ENCODE measurements around the gene APLN.

APLN gene

GRCh38 chrX:129654652-129655546 lies at the start of gene APLN:
Gene APLN (minus strand): TSS chrX:129654956. CDS start chrX:129654630, 326 bp downstream.
- no peak for TF ChIP-seq CTCF (IDR thresholded peaks at IDR 0.05; ENCODE audit: low read depth, low read length)
- TF ChIP-seq EZH2phosphoT487 (IDR thresholded peaks at IDR 0.05; ENCODE audit: low read depth) = no peak
- H3K79me2 ChIP-seq (ENCODE audit: low read length) = no peaks in the 10 kb centered on the region
- H3K27me3 ChIP-seq (ENCODE audit: low read depth, low read length) = peaks cover 12% of the 10 kb centered on the region
- H3K4me1 ChIP-seq (ENCODE audit: low read length) = peaks cover 6% of the 10 kb centered on the region; the same call in 1 of the 2 replicates
- no peak within 1 kb of the TSS for H3K27ac ChIP-seq (ENCODE audit: low read length)
- H3K9me3 ChIP-seq (ENCODE audit: insufficient read depth, low read length) = no peaks in the 10 kb centered on the region
- H2AFZ ChIP-seq (ENCODE audit: low read depth, low read length) = peak within 1 kb of the TSS; percentile 46; the same call in 1 of the 2 replicates
- H3K4me3 ChIP-seq (ENCODE audit: low read length) = peak within 1 kb of the TSS; percentile 80
- no peaks in the 10 kb centered on the region for H3K36me3 ChIP-seq (replicated peaks; ENCODE audit: low read depth, low read length)
- H3K9ac ChIP-seq (ENCODE audit: low read length) = peak within 1 kb of the TSS; percentile 16; the same call in 1 of the 2 replicates
- no peaks in the 10 kb centered on the region for H4K20me1 ChIP-seq (ENCODE audit: insufficient read depth, low read length)
- peak within 1 kb of the TSS; percentile 93 for H3K4me2 ChIP-seq (ENCODE audit: low read length)

- H3K4me3 ChIP-seq (ENCODE audit: low read length) = no peak overlapping the region
- H3K4me2 ChIP-seq (ENCODE audit: low read length) = no peak overlapping the region
- H3K27me3 ChIP-seq (ENCODE audit: low read depth, low read length) = no peaks in the 10 kb centered on the region
- no peak for TF ChIP-seq EZH2phosphoT487 (IDR thresholded peaks at IDR 0.05; ENCODE audit: low read depth)
- no peaks in the 10 kb centered on the region for H3K4me1 ChIP-seq (ENCODE audit: low read length)
- no peak overlapping the region for H3K9ac ChIP-seq (ENCODE audit: low read length)
- no peaks in the 10 kb centered on the region for H4K20me1 ChIP-seq (ENCODE audit: insufficient read depth, low read length)
- no peaks in the 10 kb centered on the region for H3K36me3 ChIP-seq (replicated peaks; ENCODE audit: low read depth, low read length)
- H3K27ac ChIP-seq (ENCODE audit: low read length) = no peak overlapping the region
- no peak overlapping the region for H2AFZ ChIP-seq (ENCODE audit: low read depth, low read length)
- no peaks in the 10 kb centered on the region for H3K9me3 ChIP-seq (ENCODE audit: insufficient read depth, low read length)
- no peaks in the 10 kb centered on the region for H3K79me2 ChIP-seq (ENCODE audit: low read length)
These were observed 49.7 kb upstream of the APLN start for GRCh38 chrX:129704491-129704890.

GRCh38 chrX:129701624-129702069 lies 46.9 kb upstream of the APLN start:
- Histone ChIP-seq H3K4me1 (ENCODE audit: low read length) (no peaks in the 10 kb centered on the region), H3K4me2 (ENCODE audit: low read length) (no peak overlapping the region)

GRCh38 chrX:129700536-129700935 lies 45.8 kb upstream of the APLN start:
- no peak for TF ChIP-seq CTCF (IDR thresholded peaks at IDR 0.05; ENCODE audit: low read depth, low read length)
- TF ChIP-seq EZH2phosphoT487 (IDR thresholded peaks at IDR 0.05; ENCODE audit: low read depth) = no peak
- H3K9me3 ChIP-seq (ENCODE audit: insufficient read depth, low read length) = no peaks in the 10 kb centered on the region
- H3K4me2 ChIP-seq (ENCODE audit: low read length) = no peak overlapping the region
- H3K9ac ChIP-seq (ENCODE audit: low read length) = no peak overlapping the region
- no peak overlapping the region for H2AFZ ChIP-seq (ENCODE audit: low read depth, low read length)
- no peaks in the 10 kb centered on the region for H3K4me1 ChIP-seq (ENCODE audit: low read length)
- no peaks in the 10 kb centered on the region for H3K27me3 ChIP-seq (ENCODE audit: low read depth, low read length)
- no peaks in the 10 kb centered on the region for H3K79me2 ChIP-seq (ENCODE audit: low read length)
- H3K27ac ChIP-seq (ENCODE audit: low read length) = no peak overlapping the region
- no peaks in the 10 kb centered on the region for H3K36me3 ChIP-seq (replicated peaks; ENCODE audit: low read depth, low read length)
- no peak overlapping the region for H3K4me3 ChIP-seq (ENCODE audit: low read length)
- no peaks in the 10 kb centered on the region for H4K20me1 ChIP-seq (ENCODE audit: insufficient read depth, low read length)

More at GRCh38 chrX:129701624-129702069, 46.9 kb upstream of the APLN start:
- Histone ChIP-seq H4K20me1 (ENCODE audit: insufficient read depth, low read length) (no peaks in the 10 kb centered on the region), H2AFZ (ENCODE audit: low read depth, low read length) (no peak overlapping the region), H3K9me3 (ENCODE audit: insufficient read depth, low read length) (no peaks in the 10 kb centered on the region), H3K4me3 (ENCODE audit: low read length) (no peak overlapping the region), H3K27ac (ENCODE audit: low read length) (no peak overlapping the region), H3K79me2 (ENCODE audit: low read length) (no peaks in the 10 kb centered on the region), H3K9ac (ENCODE audit: low read length) (no peak overlapping the region), H3K36me3 (replicated peaks; ENCODE audit: low read depth, low read length) (no peaks in the 10 kb centered on the region), H3K27me3 (ENCODE audit: low read depth, low read length) (no peaks in the 10 kb centered on the region)
- TF ChIP-seq CTCF (IDR thresholded peaks at IDR 0.05; ENCODE audit: low read depth, low read length) = no peak
- no peak for TF ChIP-seq EZH2phosphoT487 (IDR thresholded peaks at IDR 0.05; ENCODE audit: low read depth)
